DMS 273 (cell line): ENCODE data around the gene AGGF1.
"Not testable (repeated sequence)": the region's sequence is repeated elsewhere in the genome, so short reads cannot be mapped to it uniquely, and the experiment has no call there.

Experiments used
- DNase-seq: peaks from one replicate; lab custom pipeline; 2025; ENCODE audit not compliant: unreplicated experiment; lab: John Stamatoyannopoulos, UW

The AGGF1 gene

GRCh38 chr5:77030097-77031071, at the start of gene AGGF1:
Gene AGGF1, plus strand, starts transcription at chr5:77030404. Its CDS starts 363 bp downstream, at chr5:77030767.
- peak; percentile 98 for DNase-seq

DNA sequence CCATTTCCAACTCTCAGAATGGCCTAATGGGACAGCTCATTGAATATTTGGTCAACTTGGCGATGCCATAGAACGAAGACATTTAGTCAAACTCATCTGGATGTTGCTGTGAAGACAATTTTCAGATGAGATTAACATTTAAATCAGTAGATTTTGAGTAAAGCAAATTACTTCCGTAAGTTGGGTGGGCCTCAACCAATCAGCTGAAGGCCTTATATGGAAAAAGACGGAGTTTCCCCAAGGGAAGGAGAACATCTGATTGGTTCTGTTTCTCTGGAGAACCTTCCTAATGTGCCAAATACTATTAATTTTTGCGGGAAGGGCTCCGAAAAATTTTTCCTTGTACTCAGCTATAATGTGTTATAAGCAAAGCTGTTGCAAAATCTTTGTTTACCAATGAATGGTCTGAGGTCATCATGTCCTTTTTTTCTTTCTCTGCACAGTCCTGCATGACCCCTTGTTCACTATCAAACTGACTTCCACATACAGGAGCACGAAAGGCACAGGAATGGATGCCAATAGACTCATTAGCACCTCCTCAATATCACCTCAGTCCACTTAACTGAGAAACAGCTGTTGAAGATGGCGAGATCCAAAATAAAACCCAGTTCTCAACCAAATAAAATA, 49.6 kb upstream of the AGGF1 start:
- DNase-seq, result no peak

GRCh38 chr5:76982450-76982849, 47.8 kb upstream of the AGGF1 start:
- DNase-seq, result no peak

- DNase-seq, result no peak
These were observed 46.7 kb upstream of the AGGF1 start for GRCh38 chr5:76983468-76983867.

DNA sequence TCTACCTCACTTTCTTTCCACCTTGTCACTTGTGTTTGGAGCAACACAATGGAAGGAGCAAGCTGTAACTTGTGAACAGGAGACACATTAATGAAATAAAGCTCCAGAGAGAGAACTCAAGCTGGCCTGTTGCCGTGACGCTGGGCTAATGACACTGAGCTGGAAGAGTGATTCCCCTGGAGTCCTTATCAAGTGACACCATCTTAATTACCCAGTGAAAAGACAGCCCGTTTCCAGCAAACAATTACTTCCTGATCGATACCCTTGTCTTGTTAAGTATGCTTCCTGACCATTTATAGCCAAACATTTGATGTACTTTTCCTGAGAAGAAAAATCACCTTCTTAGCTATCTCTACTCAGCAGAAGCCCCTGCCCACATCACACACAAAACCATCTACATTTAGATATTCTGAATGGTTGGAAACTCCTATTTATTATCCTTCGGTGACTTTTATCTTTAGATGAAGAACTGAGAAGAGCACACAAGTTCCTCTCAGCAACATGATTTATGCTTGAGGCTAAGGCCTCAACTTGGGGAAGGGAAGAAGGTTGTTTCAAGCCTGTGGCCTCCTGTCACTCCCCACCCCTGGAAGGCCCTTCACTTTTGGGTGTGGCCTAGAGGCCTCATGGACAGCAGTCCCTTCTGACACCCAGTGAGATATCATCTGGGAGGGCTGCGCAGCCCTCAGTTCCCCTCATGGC, 43.2 kb upstream of the AGGF1 start:
- DNase-seq, result peak; percentile 16

GRCh38 chr5:76990899-76991459, 39.2 kb upstream of the AGGF1 start:
- DNase-seq, result no peak

DNA sequence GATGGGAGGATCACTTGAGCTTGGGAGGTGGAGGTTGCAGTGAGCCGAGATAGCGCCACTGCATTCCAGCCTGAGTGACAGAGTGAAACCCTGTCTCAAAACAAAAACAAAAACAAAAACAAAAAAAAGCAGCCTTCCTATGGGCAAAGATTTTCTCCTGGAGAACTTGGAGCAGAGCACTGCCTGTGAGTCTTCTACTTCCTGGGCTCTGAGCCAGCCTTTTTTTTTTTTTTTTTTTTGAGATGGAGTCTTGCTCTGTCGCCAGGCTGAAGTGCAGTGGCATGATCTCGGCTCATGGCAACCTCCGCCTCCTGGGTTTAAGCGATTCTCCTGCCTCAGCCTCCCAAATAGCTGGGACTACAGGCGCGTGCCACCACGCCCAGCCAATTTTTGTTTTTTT, 36.8 kb upstream of the AGGF1 start:
- not testable (repeated sequence) for DNase-seq

- DNase-seq, result no peak
These were observed 35.9 kb upstream of the AGGF1 start for GRCh38 chr5:76994337-76994736.

DNA sequence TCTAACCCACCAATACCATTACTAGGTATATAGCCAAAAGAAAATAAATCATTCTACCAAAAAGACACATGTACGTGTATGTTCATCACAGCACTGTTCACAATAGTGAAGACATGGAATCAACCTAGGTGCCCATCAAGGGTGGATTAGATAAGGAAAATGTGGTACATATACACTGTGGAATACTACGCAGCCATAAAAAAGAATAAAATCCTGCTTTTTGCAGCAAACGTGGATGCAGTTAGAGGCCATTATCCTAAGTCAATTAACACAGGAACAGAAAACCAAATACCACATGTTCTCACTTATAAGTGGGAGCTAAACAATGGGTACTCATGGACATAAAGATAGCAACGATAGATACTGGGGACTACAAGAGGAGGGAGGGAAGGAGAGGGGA, 32.0 kb upstream of the AGGF1 start:
- not testable (repeated sequence) for DNase-seq

GRCh38 chr5:76999451-76999850, 30.8 kb upstream of the AGGF1 start:
- DNase-seq, result no peak

GRCh38 chr5:77003246-77003645, 27.0 kb upstream of the AGGF1 start:
- no peak for DNase-seq

GRCh38 chr5:77006124-77006523, 24.1 kb upstream of the AGGF1 start:
- no peak for DNase-seq

- DNase-seq, result no peak
These were observed 21.8 kb upstream of the AGGF1 start for GRCh38 chr5:77008413-77008812.

GRCh38 chr5:77010243-77010642, 20.0 kb upstream of the AGGF1 start:
- DNase-seq, result no peak

DNA sequence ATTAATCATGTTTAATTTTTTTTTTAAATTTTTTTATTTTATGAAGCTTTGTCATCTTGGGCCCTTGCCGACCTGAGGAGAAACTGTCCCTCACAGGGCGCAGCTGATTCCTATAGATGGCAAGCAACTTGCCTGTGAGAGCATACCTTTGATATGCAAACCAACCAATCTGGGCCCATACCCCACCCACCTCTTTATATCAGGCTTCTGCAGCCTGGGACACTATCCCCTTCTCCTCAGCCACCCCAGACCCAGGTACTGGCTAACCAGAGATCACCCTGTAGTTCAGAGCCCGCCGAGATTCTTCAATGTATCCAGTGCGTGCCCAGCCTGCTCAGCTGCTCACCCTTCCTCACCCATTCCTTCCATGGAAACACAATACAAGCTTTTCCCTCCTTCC, 18.7 kb upstream of the AGGF1 start:
- DNase-seq, result no peak

- DNase-seq, result no peak
These were observed 17.6 kb upstream of the AGGF1 start for GRCh38 chr5:77012601-77013000.

DNA sequence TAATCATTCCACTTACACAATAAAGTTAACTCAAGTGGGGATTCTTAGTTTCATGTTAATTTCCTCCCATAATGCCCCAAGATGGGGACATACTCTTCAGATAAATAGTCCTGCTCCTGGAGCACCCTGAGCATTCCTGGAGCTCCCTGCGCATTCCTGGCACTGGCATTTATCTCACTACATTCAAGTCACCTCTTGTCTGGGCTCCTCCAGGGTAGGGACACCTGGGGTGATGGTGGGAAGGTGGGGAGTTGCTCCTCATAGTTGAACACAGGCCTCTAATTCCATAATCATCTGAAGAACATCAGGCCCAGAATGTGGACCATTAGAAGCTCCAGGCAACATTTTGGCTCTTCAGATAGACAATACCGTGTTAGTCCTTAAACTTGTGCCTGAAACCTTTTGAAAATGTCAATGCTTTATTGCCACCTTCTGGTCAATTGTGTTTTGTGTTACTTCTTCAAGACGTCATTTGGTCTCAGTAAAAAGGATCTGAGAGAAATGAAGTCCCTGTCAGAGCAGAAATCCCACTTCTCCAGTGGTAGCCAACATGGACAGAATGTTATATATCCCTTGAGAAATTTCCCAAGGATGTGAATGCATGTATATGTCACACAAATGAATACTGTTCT, 14.2 kb upstream of the AGGF1 start:
- peak; percentile 70 for DNase-seq

- no peak for DNase-seq
These were observed 13.2 kb upstream of the AGGF1 start for GRCh38 chr5:77016962-77017361.

DNA sequence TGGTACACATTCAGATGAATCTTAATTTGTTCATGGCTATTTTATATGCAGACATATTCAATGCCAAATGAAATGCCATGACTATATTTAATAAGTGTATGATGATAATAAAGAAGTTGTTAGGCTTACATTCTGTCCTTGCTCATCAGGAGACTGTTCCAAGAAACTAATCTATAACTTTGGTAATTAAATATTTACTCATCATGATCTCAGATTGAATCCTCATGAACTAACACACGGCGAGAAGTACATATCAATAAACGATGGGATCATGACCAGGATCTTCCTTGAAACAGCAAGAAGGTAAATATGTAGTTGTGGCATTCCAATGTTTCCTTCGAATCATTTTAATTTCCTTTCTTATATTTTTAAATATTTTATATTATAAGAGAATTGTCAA, 12.5 kb upstream of the AGGF1 start:
- no peak for DNase-seq

DNA sequence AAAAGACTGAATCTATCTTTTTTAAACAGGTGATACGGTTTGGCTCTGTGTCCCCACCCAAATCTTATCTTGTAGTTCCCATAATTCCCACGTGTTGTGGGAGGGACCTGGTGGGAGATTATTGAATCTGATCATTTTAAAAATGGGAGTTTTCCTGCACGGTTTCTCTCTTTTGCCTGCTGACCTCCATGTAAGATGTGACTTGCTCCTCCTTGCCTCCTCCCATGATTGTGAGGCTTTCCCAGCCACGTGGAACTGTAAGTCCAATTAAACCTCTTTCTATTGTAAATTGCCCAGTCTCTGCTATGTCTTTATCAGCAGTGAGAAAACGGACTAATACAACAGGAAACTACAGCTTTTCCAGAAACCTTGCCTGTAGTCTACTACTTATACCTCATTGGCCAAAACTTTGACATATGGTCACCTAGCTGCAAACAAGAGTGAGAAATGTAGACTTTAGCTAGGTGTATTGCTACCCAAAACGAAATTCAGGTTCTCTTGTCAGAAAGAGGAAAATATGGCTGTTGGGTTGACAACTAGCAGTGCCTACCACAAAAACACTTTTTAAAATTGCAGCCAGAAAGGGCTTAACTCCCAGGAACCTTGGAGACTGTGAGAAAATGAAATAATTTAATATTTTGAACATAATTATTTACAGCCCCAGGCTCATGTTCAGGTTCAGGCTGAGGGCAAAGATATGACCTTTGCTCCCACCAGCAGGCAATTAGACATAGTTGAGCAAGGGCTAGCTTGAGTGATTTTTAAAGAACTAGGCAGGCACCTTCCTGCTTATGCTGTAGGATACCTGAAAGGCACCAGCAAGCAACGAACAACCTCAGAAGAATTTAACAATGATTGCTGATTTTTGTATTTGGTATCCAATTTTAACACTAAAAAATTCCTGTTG, 7.4 kb upstream of the AGGF1 start:
- DNase-seq, result no peak
